ENCODE data around the gene CHRNE. TPM values are rescaled to one million over a fixed set of nuclear protein-coding genes. Genes with fewer than 3 reads are reported as not detected.

Gene CHRNE
- total and polyA plus RNA-seq, 2 of the 13 experiments (the other 11 are each of a cell fraction or from before 2014, with no cell fraction given), result 0.53 to 0.59 TPM

- no peak for TF ChIP-seq TFDP2 (CRISPR knock-in tag; IDR thresholded peaks at IDR 0.05)
- TF ChIP-seq SIN3A (IDR thresholded peaks at IDR 0.05; ENCODE audit: borderline replicate concordance, low read depth, low read length), result no peak
- TF ChIP-seq IKZF1 (IDR thresholded peaks at IDR 0.05), result no peak
- TF ChIP-seq ZNF333 (CRISPR knock-in tag; IDR thresholded peaks at IDR 0.05; ENCODE audit: borderline replicate concordance), result peak; percentile 49; the same call in 1 of the 2 replicates
- no peak for TF ChIP-seq SRSF9 (IDR thresholded peaks at IDR 0.05; ENCODE audit: borderline replicate concordance, insufficient read depth, low read depth, low read length, poor library complexity, severe bottlenecking)
- TF ChIP-seq IRX3 (CRISPR knock-in tag; IDR thresholded peaks at IDR 0.05; ENCODE audit: borderline replicate concordance, low read depth), result no peak
- TF ChIP-seq, protein P1, sequence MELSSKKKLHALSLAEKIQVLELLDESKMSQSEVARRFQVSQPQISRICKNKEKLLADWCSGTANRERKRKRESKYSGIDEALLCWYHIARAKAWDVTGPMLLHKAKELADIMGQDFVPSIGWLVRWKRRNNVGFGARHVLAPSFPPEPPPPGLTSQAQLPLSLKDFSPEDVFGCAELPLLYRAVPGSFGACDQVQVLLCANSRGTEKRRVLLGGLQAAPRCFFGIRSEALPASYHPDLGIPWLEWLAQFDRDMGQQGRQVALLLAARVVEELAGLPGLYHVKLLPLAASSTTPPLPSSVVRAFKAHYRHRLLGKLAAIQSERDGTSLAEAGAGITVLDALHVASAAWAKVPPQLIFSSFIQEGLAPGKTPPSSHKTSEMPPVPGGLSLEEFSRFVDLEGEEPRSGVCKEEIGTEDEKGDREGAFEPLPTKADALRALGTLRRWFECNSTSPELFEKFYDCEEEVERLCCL (CRISPR knock-in tag; IDR thresholded peaks at IDR 0.05; ENCODE audit: borderline replicate concordance), result no peak; the same call in 1 of the 2 replicates
- TF ChIP-seq, protein P2, sequence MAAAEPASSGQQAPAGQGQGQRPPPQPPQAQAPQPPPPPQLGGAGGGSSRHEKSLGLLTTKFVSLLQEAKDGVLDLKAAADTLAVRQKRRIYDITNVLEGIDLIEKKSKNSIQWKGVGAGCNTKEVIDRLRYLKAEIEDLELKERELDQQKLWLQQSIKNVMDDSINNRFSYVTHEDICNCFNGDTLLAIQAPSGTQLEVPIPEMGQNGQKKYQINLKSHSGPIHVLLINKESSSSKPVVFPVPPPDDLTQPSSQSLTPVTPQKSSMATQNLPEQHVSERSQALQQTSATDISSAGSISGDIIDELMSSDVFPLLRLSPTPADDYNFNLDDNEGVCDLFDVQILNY (CRISPR knock-in tag; conservative IDR thresholded peaks at IDR 0.05), result no peak
- TF ChIP-seq KLF6 (CRISPR knock-in tag; IDR thresholded peaks at IDR 0.05), result no peak
- no peak for TF ChIP-seq CREB1 (IDR thresholded peaks at IDR 0.05)
- no peak for TF ChIP-seq CREB1 (CRISPR knock-in tag; IDR thresholded peaks at IDR 0.05)
- TF ChIP-seq PAX8 (CRISPR knock-in tag; IDR thresholded peaks at IDR 0.05; ENCODE audit: borderline replicate concordance), result no peak
- TF ChIP-seq SMC3 (IDR thresholded peaks at IDR 0.05; ENCODE audit: low read length), result no peak
- TF ChIP-seq NRL (CRISPR knock-in tag; IDR thresholded peaks at IDR 0.05; ENCODE audit: borderline replicate concordance), result peak; percentile 62; the same call in 1 of the 2 replicates
- TF ChIP-seq, protein P3, sequence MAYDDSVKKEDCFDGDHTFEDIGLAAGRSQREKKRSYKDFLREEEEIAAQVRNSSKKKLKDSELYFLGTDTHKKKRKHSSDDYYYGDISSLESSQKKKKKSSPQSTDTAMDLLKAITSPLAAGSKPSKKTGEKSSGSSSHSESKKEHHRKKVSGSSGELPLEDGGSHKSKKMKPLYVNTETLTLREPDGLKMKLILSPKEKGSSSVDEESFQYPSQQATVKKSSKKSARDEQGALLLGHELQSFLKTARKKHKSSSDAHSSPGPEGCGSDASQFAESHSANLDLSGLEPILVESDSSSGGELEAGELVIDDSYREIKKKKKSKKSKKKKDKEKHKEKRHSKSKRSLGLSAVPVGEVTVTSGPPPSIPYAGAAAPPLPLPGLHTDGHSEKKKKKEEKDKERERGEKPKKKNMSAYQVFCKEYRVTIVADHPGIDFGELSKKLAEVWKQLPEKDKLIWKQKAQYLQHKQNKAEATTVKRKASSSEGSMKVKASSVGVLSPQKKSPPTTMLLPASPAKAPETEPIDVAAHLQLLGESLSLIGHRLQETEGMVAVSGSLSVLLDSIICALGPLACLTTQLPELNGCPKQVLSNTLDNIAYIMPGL (CRISPR knock-in tag; IDR thresholded peaks at IDR 0.05; ENCODE audit: borderline replicate concordance in 1 of 2, low read depth in 1 of 2), result peak in 1 of 2 experiments; percentile 39; a peak in 2 of 4 replicates
- TF ChIP-seq SIX4 (CRISPR knock-in tag; IDR thresholded peaks at IDR 0.05), result no peak
- TF ChIP-seq, protein P4, sequence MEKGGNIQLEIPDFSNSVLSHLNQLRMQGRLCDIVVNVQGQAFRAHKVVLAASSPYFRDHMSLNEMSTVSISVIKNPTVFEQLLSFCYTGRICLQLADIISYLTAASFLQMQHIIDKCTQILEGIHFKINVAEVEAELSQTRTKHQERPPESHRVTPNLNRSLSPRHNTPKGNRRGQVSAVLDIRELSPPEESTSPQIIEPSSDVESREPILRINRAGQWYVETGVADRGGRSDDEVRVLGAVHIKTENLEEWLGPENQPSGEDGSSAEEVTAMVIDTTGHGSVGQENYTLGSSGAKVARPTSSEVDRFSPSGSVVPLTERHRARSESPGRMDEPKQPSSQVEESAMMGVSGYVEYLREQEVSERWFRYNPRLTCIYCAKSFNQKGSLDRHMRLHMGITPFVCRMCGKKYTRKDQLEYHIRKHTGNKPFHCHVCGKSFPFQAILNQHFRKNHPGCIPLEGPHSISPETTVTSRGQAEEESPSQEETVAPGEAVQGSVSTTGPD (CRISPR knock-in tag; IDR thresholded peaks at IDR 0.05), result no peak
- no peak for TF ChIP-seq ZNF33A (CRISPR knock-in tag; IDR thresholded peaks at IDR 0.05; ENCODE audit: borderline replicate concordance)
- TF ChIP-seq MAF1 (CRISPR knock-in tag; IDR thresholded peaks at IDR 0.05; ENCODE audit: borderline replicate concordance), result no peak
- 0 out of 2 replicates have a peak, but pooled peaks have one; percentile 35 for TF ChIP-seq DMAP1 (CRISPR knock-in tag; IDR thresholded peaks at IDR 0.05)
- TF ChIP-seq ZNF878 (CRISPR knock-in tag; IDR thresholded peaks at IDR 0.05), result no peak
Measured at GRCh38 chr17:4947411-4948165, 44.7 kb upstream of the CHRNE start (continued).
